ENCODE data around the gene ZNF444.

DNA sequence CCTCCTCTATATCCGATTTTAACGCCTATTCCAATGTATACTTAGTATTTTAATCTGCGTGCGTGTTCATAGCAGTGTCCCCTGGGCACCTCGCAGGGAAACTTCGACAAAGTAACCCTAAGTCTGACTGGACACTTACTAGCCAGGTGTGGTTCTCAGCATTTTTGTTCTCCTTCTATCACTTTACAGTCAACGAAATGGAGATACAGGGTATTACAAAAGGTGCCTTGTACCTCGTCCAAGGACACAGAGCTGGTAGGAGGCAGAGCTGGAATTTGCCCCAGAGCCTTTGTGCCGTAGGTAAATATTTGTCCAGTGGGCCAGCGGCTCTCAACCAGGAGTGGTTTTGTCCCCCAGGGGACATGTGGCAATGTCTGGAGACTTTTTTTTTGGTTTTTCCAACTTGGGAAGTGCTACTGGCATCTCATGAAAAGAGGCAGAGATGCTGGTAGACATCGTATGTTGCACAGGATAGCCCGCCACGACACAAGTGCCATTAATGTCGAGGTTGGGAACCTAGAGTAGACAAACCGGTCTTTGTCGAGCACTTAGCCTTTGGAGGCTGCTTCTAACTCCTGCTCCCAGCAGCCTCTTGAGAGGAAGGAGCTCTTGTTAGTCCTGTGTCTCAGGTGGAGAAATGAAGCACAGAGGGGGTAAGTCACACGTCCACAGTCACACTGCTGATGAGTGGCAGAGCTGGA lies 1.1 kb downstream of the ZNF444 start:
- TF ChIP-seq, protein P1, sequence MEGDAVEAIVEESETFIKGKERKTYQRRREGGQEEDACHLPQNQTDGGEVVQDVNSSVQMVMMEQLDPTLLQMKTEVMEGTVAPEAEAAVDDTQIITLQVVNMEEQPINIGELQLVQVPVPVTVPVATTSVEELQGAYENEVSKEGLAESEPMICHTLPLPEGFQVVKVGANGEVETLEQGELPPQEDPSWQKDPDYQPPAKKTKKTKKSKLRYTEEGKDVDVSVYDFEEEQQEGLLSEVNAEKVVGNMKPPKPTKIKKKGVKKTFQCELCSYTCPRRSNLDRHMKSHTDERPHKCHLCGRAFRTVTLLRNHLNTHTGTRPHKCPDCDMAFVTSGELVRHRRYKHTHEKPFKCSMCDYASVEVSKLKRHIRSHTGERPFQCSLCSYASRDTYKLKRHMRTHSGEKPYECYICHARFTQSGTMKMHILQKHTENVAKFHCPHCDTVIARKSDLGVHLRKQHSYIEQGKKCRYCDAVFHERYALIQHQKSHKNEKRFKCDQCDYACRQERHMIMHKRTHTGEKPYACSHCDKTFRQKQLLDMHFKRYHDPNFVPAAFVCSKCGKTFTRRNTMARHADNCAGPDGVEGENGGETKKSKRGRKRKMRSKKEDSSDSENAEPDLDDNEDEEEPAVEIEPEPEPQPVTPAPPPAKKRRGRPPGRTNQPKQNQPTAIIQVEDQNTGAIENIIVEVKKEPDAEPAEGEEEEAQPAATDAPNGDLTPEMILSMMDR (conservative IDR thresholded peaks at IDR 0.05; ENCODE audit: low read depth, low read length), result no peak
- TF ChIP-seq NFE2L2 (IDR thresholded peaks at IDR 0.05; ENCODE audit: low read depth, low read length) (no peak), FOS (IDR thresholded peaks at IDR 0.05; ENCODE audit: low read depth, low read length) (no peak), CHD1 (IDR thresholded peaks at IDR 0.05; ENCODE audit: low read depth, low read length) (no peak), POLR2A (IDR thresholded peaks at IDR 0.05; ENCODE audit: low read depth, low read length) (no peak), MAFK (IDR thresholded peaks at IDR 0.05; ENCODE audit: low read depth, low read length) (no peak)
